Fibroblast of the aortic adventitia (primary cell): ENCODE measurements around the gene UBE2QL1. TPM values are rescaled to one million over a fixed set of nuclear protein-coding genes. Genes with fewer than 3 reads are reported as not detected.

Source experiments
- DNase-seq: peaks from one replicate; pipeline ENCODE4 v3.0.0-alpha.2; 2010; ENCODE audit warnings: low read depth
- H3K4me3 ChIP-seq: 2 replicates; pipeline ENCODE4 v1.5.1; 2011; ENCODE audit warnings: low read depth, mild to moderate bottlenecking, control low read depth, low read length, moderate library complexity
- CTCF ChIP-seq: IDR thresholded peaks from 2 replicates; pipeline ENCODE4 v1.5.1; 2011; ENCODE audit warnings: mild to moderate bottlenecking, low read length, control low read depth, inconsistent platforms; ENCODE audit not compliant: insufficient read depth
- total RNA-seq: library from RNA; depleted of rRNA; stranded (reverse); fragments of >200 nt; gene quantifications from 2 replicates; pipeline ENCODE4 v1.2.3, GENCODE V29; 2012; ENCODE audit warnings: low replicate concordance

Gene UBE2QL1
- total RNA-seq, 1 donor = under 0.01 TPM

GRCh38 chr5:6482735-6483134, 34.1 kb downstream of the UBE2QL1 start:
- H3K4me3 ChIP-seq = no peak overlapping the region
- DNase-seq = no peak
- TF ChIP-seq CTCF = no peak

DNA sequence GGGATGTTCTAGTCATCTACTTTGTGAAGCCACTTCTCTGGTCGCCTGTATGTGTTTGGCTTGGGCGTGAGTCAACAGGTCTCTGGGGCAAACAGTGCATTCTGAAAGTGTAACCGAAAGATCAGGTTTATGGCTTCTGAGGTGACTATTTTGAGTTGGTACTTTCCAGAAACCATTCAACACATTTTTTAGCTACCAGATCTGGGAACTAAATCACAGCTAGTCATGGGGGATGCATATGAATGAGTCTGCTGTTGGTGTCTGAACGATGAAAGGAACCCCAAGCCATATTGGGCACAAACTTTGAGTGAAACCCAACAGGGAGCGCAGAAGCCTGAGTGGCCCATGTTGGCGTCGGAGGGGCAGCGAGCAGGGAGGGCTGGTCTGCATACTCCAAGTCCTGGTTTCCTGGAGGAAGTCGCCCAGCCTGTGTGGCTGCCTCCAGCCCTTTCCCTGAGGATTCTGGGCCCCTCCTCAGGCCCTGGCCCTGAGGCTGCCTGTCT, 35.3 kb downstream of the UBE2QL1 start:
- DNase-seq = no peak

DNA sequence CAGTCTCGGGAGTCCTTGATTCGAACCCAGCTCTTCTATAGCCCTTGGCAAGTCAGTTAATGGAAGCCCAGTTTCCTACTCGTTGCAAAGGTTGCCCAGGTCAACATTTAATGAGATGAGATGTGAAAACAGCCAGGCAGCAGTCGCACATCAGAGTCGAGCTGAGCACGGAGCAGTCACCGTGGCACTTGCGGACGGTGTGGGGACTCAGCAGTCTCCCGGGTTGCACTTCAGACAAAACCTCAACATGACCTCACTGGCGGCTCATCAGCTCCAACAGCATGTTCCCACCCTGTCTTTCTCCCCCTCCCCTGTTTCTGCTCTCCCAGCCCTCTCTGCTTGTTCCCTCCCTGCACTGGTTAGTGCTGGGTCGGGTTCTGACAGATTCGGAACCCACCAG, 35.8 kb downstream of the UBE2QL1 start:
- TF ChIP-seq CTCF = no peak
- no peak for DNase-seq

More for the DNA sequence above, 35.3 kb downstream of the UBE2QL1 start:
- no peak for TF ChIP-seq CTCF
- no peak overlapping the region for H3K4me3 ChIP-seq

GRCh38 chr5:6484899-6485298, 36.2 kb downstream of the UBE2QL1 start:
- H3K4me3 ChIP-seq = no peak overlapping the region
- DNase-seq = no peak
- TF ChIP-seq CTCF = no peak

More for the DNA sequence above, 35.8 kb downstream of the UBE2QL1 start:
- no peak overlapping the region for H3K4me3 ChIP-seq

DNA sequence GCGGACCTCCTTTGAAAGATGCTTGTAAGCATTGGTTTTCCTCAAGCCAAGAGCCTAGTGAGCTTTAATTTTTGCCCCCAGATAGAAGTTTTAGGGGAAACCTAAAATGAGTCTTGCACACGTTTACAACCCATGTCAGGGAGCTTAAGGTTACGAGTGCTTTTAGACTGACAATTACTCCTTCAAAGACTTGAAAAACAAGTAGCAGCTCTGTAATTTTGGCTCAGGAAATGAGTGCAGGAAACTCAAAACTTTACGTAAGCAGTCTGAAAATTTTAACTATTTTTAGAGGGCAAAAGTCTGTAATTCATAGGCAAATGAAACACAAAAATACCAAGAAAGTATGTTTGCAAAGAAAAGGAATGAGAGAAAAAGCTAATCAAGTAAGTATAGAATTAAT, 36.8 kb downstream of the UBE2QL1 start:
- TF ChIP-seq CTCF = no peak
- H3K4me3 ChIP-seq = no peak overlapping the region

GRCh38 chr5:6486074-6486473, 37.4 kb downstream of the UBE2QL1 start:
- H3K4me3 ChIP-seq = no peak overlapping the region
- no peak for DNase-seq
- TF ChIP-seq CTCF = no peak

More for the DNA sequence above, 36.8 kb downstream of the UBE2QL1 start:
- DNase-seq = no peak

DNA sequence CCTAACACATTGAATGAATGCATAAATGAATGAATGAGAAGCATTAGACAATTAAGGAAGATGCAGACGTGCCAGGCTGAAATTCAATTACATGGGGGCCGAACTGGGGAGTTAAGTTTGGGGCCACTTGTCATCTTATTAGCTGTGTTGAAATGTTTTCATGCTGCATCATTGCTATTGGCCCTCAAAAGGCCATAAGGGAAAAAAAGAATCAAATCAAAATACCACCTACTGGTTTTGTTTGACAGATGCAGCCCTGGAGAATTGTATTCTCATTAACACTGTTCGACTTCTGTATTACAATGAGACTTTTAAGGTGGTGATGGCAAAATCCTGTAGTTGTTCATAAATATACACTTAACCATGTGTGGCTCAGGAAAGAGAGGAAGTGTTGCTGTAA, 38.4 kb downstream of the UBE2QL1 start:
- H3K4me3 ChIP-seq = no peak overlapping the region
- TF ChIP-seq CTCF = no peak
- no peak for DNase-seq
